WTC11 (cell line): ENCODE results near the gene TSNAXIP1. TPM values are rescaled to one million over a fixed set of nuclear protein-coding genes. Genes with fewer than 3 reads are reported as not detected.
A peak's percentile ranks its signal among the peaks of the same experiment; 100 is the strongest.

ENCODE experiments used
- ETV6 ChIP-seq: sonication (generic); formaldehyde crosslinking; IDR thresholded peaks from 2 replicates; pipeline ENCODE4 v1.8.1; 2022; ENCODE audit warnings: mild to moderate bottlenecking, missing genetic modification reagents
- FOXK1 ChIP-seq: sonication (generic); formaldehyde crosslinking; IDR thresholded peaks from 2 replicates; pipeline ENCODE4 v1.8.0; 2022; ENCODE audit warnings: mild to moderate bottlenecking, moderate library complexity, missing genetic modification reagents
- GTF2I ChIP-seq: fragments of 250-450 bp; sonication (Bioruptor Pico); conservative IDR thresholded peaks from 2 replicates; pipeline ENCODE4 v1.4.0; 2021; ENCODE audit warnings: mild to moderate bottlenecking
- HMGA2 ChIP-seq: fragments of 250-450 bp; sonication (Bioruptor Pico); IDR thresholded peaks from 2 replicates; pipeline ENCODE4 v1.4.0; 2021; ENCODE audit warnings: mild to moderate bottlenecking, moderate library complexity
- IRF2 ChIP-seq: sonication (generic); formaldehyde crosslinking; IDR thresholded peaks from 2 replicates; pipeline ENCODE4 v1.8.0; 2022; ENCODE audit warnings: low read depth, missing genetic modification reagents, borderline replicate concordance
- JAZF1 ChIP-seq: fragments of 250-450 bp; sonication (Bioruptor Pico); IDR thresholded peaks from 2 replicates; pipeline ENCODE4 v1.9.0; 2021; ENCODE audit warnings: moderate library complexity, mild to moderate bottlenecking, inconsistent platforms
- NR1H2 ChIP-seq: sonication (generic); formaldehyde crosslinking; IDR thresholded peaks from 2 replicates; pipeline ENCODE4 v1.9.0; 2021; ENCODE audit warnings: mild to moderate bottlenecking, moderate library complexity, missing genetic modification reagents
- NR2C2 ChIP-seq: sonication (generic); formaldehyde crosslinking; IDR thresholded peaks from 2 replicates; pipeline ENCODE4 v1.8.0; 2022; ENCODE audit warnings: mild to moderate bottlenecking, missing genetic modification reagents
- NR3C1 ChIP-seq: sonication (generic); formaldehyde crosslinking; conservative IDR thresholded peaks from 2 replicates; pipeline ENCODE4 v1.8.1; 2023; ENCODE audit warnings: low read depth, mild to moderate bottlenecking, missing genetic modification reagents
- TCF7 ChIP-seq: sonication (generic); formaldehyde crosslinking; IDR thresholded peaks from 2 replicates; pipeline ENCODE4 v1.8.0; 2022; ENCODE audit warnings: mild to moderate bottlenecking, low read depth, missing genetic modification reagents, moderate library complexity
- ZBTB21 ChIP-seq: sonication (generic); formaldehyde crosslinking; IDR thresholded peaks from 2 replicates; pipeline ENCODE4 v1.8.1; 2023; ENCODE audit warnings: mild to moderate bottlenecking, missing genetic modification reagents, borderline replicate concordance
- ZNF219 ChIP-seq: sonication (generic); formaldehyde crosslinking; IDR thresholded peaks from 2 replicates; pipeline ENCODE4 v1.8.0; 2023; ENCODE audit warnings: missing genetic modification reagents, mild to moderate bottlenecking, borderline replicate concordance
- ZNF416 ChIP-seq: fragments of 250-450 bp; sonication (Bioruptor Pico); IDR thresholded peaks from 2 replicates; pipeline ENCODE4 v1.9.0; 2021; ENCODE audit warnings: mild to moderate bottlenecking, inconsistent platforms
- ZNF423 ChIP-seq: fragments of 250-450 bp; sonication (Bioruptor Pico); IDR thresholded peaks from 2 replicates; pipeline ENCODE4 v2.1.2; 2022; ENCODE audit warnings: mild to moderate bottlenecking, moderate library complexity
- ZNF671 ChIP-seq: fragments of 250-450 bp; sonication (Bioruptor Pico); IDR thresholded peaks from 2 replicates; pipeline ENCODE4 v1.8.0; 2021; ENCODE audit warnings: mild to moderate bottlenecking
- total RNA-seq: library from RNA; stranded (reverse); gene quantifications from 3 replicates; pipeline ENCODE4 v1.2.3, GENCODE V29; 2021
- TF ChIP-seq, protein P1 (sequence below): fragments of 200-600 bp; IDR thresholded peaks from 2 replicates; pipeline ENCODE4 v1.8.0; 2022; ENCODE audit warnings: antibody characterized with exemption
- TF ChIP-seq, protein P2 (sequence below): fragments of 250-450 bp; sonication (Bioruptor Pico); IDR thresholded peaks from 2 replicates; pipeline ENCODE4 v2.1.2; 2022; ENCODE audit warnings: mild to moderate bottlenecking, moderate library complexity
- TF ChIP-seq, protein P3 (sequence below): sonication (generic); formaldehyde crosslinking; IDR thresholded peaks from 2 replicates; pipeline ENCODE4 v1.8.1; 2023; ENCODE audit warnings: mild to moderate bottlenecking, moderate library complexity, missing genetic modification reagents
- TF ChIP-seq, protein P4 (sequence below): sonication (generic); formaldehyde crosslinking; IDR thresholded peaks from 2 replicates; pipeline ENCODE4 v1.8.1; 2023; ENCODE audit warnings: mild to moderate bottlenecking, missing genetic modification reagents, moderate library complexity
- TF ChIP-seq, protein P5 (sequence below): sonication (generic); formaldehyde crosslinking; IDR thresholded peaks from 2 replicates; pipeline ENCODE4 v1.8.1; 2022; ENCODE audit warnings: missing genetic modification reagents, borderline replicate concordance
- TF ChIP-seq, protein P6 (sequence below): sonication (generic); formaldehyde crosslinking; IDR thresholded peaks from 2 replicates; pipeline ENCODE4 v1.8.1; 2022; ENCODE audit warnings: low read depth, mild to moderate bottlenecking, moderate library complexity, missing genetic modification reagents, borderline replicate concordance
- TF ChIP-seq, protein P7 (sequence below): sonication (generic); formaldehyde crosslinking; IDR thresholded peaks from 2 replicates; pipeline ENCODE4 v1.8.0; 2022; ENCODE audit warnings: mild to moderate bottlenecking, missing genetic modification reagents
- TF ChIP-seq, protein P8 (sequence below): sonication (generic); formaldehyde crosslinking; IDR thresholded peaks from 2 replicates; pipeline ENCODE4 v1.8.0; 2023; ENCODE audit warnings: missing genetic modification reagents
- TF ChIP-seq, protein P9 (sequence below): fragments of 250-450 bp; sonication (Bioruptor Pico); IDR thresholded peaks from 2 replicates; pipeline ENCODE4 v1.9.0; 2021; ENCODE audit warnings: mild to moderate bottlenecking

Gene TSNAXIP1
- total RNA-seq, 1 experiment from 2014 or later = 0.48 TPM

DNA sequence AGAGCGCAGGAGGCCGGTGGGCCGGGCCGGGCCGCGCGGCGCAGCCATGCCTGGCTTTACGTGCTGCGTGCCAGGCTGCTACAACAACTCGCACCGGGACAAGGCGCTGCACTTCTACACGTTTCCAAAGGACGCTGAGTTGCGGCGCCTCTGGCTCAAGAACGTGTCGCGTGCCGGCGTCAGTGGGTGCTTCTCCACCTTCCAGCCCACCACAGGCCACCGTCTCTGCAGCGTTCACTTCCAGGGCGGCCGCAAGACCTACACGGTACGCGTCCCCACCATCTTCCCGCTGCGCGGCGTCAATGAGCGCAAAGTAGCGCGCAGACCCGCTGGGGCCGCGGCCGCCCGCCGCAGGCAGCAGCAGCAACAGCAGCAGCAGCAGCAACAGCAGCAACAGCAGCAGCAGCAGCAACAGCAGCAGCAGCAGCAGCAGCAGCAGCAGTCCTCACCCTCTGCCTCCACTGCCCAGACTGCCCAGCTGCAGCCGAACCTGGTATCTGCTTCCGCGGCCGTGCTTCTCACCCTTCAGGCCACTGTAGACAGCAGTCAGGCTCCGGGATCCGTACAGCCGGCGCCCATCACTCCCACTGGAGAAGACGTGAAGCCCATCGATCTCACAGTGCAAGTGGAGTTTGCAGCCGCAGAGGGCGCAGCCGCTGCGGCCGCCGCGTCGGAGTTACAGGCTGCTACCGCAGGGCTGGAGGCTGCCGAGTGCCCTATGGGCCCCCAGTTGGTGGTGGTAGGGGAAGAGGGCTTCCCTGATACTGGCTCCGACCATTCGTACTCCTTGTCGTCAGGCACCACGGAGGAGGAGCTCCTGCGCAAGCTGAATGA, 36.0 kb downstream of the TSNAXIP1 start (continued):
- TF ChIP-seq, protein P1, sequence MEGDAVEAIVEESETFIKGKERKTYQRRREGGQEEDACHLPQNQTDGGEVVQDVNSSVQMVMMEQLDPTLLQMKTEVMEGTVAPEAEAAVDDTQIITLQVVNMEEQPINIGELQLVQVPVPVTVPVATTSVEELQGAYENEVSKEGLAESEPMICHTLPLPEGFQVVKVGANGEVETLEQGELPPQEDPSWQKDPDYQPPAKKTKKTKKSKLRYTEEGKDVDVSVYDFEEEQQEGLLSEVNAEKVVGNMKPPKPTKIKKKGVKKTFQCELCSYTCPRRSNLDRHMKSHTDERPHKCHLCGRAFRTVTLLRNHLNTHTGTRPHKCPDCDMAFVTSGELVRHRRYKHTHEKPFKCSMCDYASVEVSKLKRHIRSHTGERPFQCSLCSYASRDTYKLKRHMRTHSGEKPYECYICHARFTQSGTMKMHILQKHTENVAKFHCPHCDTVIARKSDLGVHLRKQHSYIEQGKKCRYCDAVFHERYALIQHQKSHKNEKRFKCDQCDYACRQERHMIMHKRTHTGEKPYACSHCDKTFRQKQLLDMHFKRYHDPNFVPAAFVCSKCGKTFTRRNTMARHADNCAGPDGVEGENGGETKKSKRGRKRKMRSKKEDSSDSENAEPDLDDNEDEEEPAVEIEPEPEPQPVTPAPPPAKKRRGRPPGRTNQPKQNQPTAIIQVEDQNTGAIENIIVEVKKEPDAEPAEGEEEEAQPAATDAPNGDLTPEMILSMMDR = no peak
- TF ChIP-seq ZNF671 (no peak), ZNF219 (CRISPR knock-in tag) (0 out of 2 replicates have a peak, but pooled peaks have one; percentile 43), NR3C1 (CRISPR knock-in tag) (no peak), IRF2 (CRISPR knock-in tag) (0 out of 2 replicates have a peak, but pooled peaks have one; percentile 48), ZNF423 (CRISPR knock-in tag) (no peak), ZNF416 (CRISPR knock-in tag) (no peak), GTF2I (CRISPR knock-in tag) (no peak), NR2C2 (CRISPR knock-in tag) (no peak), TCF7 (peak; percentile 70; the same call in 1 of the 2 replicates), ETV6 (CRISPR knock-in tag) (peak; percentile 85), FOXK1 (peak; percentile 63), ZBTB21 (no peak), NR1H2 (no peak), HMGA2 (CRISPR knock-in tag) (no peak), JAZF1 (no peak)
- TF ChIP-seq, protein P2, sequence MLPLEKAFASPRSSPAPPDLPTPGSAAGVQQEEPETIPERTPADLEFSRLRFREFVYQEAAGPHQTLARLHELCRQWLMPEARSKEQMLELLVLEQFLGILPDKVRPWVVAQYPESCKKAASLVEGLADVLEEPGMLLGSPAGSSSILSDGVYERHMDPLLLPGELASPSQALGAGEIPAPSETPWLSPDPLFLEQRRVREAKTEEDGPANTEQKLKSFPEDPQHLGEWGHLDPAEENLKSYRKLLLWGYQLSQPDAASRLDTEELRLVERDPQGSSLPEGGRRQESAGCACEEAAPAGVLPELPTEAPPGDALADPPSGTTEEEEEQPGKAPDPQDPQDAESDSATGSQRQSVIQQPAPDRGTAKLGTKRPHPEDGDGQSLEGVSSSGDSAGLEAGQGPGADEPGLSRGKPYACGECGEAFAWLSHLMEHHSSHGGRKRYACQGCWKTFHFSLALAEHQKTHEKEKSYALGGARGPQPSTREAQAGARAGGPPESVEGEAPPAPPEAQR (CRISPR knock-in tag) = no peak
- TF ChIP-seq, protein P3, sequence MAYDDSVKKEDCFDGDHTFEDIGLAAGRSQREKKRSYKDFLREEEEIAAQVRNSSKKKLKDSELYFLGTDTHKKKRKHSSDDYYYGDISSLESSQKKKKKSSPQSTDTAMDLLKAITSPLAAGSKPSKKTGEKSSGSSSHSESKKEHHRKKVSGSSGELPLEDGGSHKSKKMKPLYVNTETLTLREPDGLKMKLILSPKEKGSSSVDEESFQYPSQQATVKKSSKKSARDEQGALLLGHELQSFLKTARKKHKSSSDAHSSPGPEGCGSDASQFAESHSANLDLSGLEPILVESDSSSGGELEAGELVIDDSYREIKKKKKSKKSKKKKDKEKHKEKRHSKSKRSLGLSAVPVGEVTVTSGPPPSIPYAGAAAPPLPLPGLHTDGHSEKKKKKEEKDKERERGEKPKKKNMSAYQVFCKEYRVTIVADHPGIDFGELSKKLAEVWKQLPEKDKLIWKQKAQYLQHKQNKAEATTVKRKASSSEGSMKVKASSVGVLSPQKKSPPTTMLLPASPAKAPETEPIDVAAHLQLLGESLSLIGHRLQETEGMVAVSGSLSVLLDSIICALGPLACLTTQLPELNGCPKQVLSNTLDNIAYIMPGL (CRISPR knock-in tag) = peak; percentile 60; the same call in 1 of the 2 replicates
- TF ChIP-seq, protein P4, sequence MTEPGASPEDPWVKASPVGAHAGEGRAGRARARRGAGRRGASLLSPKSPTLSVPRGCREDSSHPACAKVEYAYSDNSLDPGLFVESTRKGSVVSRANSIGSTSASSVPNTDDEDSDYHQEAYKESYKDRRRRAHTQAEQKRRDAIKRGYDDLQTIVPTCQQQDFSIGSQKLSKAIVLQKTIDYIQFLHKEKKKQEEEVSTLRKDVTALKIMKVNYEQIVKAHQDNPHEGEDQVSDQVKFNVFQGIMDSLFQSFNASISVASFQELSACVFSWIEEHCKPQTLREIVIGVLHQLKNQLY = no peak
- TF ChIP-seq, protein P5, sequence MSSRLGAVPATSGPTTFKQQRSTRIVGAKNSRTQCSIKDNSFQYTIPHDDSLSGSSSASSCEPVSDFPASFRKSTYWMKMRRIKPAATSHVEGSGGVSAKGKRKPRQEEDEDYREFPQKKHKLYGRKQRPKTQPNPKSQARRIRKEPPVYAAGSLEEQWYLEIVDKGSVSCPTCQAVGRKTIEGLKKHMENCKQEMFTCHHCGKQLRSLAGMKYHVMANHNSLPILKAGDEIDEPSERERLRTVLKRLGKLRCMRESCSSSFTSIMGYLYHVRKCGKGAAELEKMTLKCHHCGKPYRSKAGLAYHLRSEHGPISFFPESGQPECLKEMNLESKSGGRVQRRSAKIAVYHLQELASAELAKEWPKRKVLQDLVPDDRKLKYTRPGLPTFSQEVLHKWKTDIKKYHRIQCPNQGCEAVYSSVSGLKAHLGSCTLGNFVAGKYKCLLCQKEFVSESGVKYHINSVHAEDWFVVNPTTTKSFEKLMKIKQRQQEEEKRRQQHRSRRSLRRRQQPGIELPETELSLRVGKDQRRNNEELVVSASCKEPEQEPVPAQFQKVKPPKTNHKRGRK (CRISPR knock-in tag) = no peak
- TF ChIP-seq, protein P6, sequence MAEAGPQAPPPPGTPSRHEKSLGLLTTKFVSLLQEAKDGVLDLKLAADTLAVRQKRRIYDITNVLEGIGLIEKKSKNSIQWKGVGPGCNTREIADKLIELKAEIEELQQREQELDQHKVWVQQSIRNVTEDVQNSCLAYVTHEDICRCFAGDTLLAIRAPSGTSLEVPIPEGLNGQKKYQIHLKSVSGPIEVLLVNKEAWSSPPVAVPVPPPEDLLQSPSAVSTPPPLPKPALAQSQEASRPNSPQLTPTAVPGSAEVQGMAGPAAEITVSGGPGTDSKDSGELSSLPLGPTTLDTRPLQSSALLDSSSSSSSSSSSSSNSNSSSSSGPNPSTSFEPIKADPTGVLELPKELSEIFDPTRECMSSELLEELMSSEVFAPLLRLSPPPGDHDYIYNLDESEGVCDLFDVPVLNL (CRISPR knock-in tag) = 0 out of 2 replicates have a peak, but pooled peaks have one; percentile 19
- TF ChIP-seq, protein P7, sequence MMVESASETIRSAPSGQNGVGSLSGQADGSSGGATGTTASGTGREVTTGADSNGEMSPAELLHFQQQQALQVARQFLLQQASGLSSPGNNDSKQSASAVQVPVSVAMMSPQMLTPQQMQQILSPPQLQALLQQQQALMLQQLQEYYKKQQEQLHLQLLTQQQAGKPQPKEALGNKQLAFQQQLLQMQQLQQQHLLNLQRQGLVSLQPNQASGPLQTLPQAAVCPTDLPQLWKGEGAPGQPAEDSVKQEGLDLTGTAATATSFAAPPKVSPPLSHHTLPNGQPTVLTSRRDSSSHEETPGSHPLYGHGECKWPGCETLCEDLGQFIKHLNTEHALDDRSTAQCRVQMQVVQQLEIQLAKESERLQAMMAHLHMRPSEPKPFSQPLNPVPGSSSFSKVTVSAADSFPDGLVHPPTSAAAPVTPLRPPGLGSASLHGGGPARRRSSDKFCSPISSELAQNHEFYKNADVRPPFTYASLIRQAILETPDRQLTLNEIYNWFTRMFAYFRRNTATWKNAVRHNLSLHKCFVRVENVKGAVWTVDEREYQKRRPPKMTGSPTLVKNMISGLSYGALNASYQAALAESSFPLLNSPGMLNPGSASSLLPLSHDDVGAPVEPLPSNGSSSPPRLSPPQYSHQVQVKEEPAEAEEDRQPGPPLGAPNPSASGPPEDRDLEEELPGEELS (CRISPR knock-in tag) = peak; percentile 82; the same call in 1 of the 2 replicates
- TF ChIP-seq, protein P8, sequence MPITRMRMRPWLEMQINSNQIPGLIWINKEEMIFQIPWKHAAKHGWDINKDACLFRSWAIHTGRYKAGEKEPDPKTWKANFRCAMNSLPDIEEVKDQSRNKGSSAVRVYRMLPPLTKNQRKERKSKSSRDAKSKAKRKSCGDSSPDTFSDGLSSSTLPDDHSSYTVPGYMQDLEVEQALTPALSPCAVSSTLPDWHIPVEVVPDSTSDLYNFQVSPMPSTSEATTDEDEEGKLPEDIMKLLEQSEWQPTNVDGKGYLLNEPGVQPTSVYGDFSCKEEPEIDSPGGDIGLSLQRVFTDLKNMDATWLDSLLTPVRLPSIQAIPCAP (CRISPR knock-in tag) = no peak
- TF ChIP-seq, protein P9, sequence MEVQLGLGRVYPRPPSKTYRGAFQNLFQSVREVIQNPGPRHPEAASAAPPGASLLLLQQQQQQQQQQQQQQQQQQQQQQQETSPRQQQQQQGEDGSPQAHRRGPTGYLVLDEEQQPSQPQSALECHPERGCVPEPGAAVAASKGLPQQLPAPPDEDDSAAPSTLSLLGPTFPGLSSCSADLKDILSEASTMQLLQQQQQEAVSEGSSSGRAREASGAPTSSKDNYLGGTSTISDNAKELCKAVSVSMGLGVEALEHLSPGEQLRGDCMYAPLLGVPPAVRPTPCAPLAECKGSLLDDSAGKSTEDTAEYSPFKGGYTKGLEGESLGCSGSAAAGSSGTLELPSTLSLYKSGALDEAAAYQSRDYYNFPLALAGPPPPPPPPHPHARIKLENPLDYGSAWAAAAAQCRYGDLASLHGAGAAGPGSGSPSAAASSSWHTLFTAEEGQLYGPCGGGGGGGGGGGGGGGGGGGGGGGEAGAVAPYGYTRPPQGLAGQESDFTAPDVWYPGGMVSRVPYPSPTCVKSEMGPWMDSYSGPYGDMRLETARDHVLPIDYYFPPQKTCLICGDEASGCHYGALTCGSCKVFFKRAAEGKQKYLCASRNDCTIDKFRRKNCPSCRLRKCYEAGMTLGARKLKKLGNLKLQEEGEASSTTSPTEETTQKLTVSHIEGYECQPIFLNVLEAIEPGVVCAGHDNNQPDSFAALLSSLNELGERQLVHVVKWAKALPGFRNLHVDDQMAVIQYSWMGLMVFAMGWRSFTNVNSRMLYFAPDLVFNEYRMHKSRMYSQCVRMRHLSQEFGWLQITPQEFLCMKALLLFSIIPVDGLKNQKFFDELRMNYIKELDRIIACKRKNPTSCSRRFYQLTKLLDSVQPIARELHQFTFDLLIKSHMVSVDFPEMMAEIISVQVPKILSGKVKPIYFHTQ (CRISPR knock-in tag) = no peak
- TF ChIP-seq, all 79 proteins: peak for 16
